Neural progenitor cell (in vitro differentiated cells): Measurements from ENCODE around the gene DNAJC8. TPM values are rescaled to one million over a fixed set of nuclear protein-coding genes. Genes with fewer than 3 reads are reported as not detected.

Experiments used
- DNase-seq: peaks from one replicate; pipeline ENCODE4 v3.0.0-alpha.2; 2016; ENCODE audit warnings: low spot score
- H2AFZ ChIP-seq: fragments of 200-600 bp; sonication (generic); replicated peaks from 2 replicates; pipeline ENCODE4 v1.6.1; 2016; ENCODE audit warnings: antibody characterized with exemption
- H3F3A ChIP-seq: fragments of 200-600 bp; sonication (generic); 2 replicates; pipeline ENCODE4 v1.6.1; 2016; ENCODE audit warnings: antibody characterized with exemption, low read depth
- H3K27ac ChIP-seq: fragments of 200-600 bp; sonication (generic); 2 replicates; pipeline ENCODE4 v1.5.1; 2016; ENCODE audit warnings: mild to moderate bottlenecking
- H3K27me3 ChIP-seq: fragments of 200-600 bp; sonication (generic); 2 replicates; pipeline ENCODE4 v1.6.1; 2016; ENCODE audit warnings: mild to moderate bottlenecking, moderate library complexity
- H3K36me3 ChIP-seq: fragments of 200-600 bp; sonication (generic); 2 replicates; pipeline ENCODE4 v1.5.1; 2016
- H3K4me1 ChIP-seq: fragments of 200-600 bp; sonication (generic); 2 replicates; pipeline ENCODE4 v1.6.1; 2016; ENCODE audit warnings: mixed run types
- H3K4me2 ChIP-seq: fragments of 200-600 bp; sonication (generic); 2 replicates; pipeline ENCODE4 v1.6.1; 2016
- H3K4me3 ChIP-seq: fragments of 200-600 bp; sonication (generic); 2 replicates; pipeline ENCODE4 v1.5.1; 2016
- H3K79me2 ChIP-seq: fragments of 200-600 bp; sonication (generic); 2 replicates; pipeline ENCODE4 v1.6.1; 2016; ENCODE audit warnings: low read depth
- H3K9ac ChIP-seq: fragments of 200-600 bp; sonication (generic); 2 replicates; pipeline ENCODE4 v1.6.1; 2016
- H3K9me3 ChIP-seq: fragments of 200-600 bp; sonication (generic); 2 replicates; pipeline ENCODE4 v1.5.1; 2016; ENCODE audit warnings: low read depth
- H4K20me1 ChIP-seq: fragments of 200-600 bp; sonication (generic); 2 replicates; pipeline ENCODE4 v1.6.1; 2016; ENCODE audit warnings: low read depth
- H3K27ac Mint-ChIP-seq: 3 replicates; pipeline ENCODE4 v1.8.0; 2021; ENCODE audit warnings: mixed read lengths
- H3K27me3 Mint-ChIP-seq: 2 replicates; pipeline ENCODE4 v1.8.0; 2022; ENCODE audit warnings: low read depth, mild to moderate bottlenecking, inconsistent platforms, moderate library complexity, mixed read lengths; ENCODE audit not compliant: insufficient read depth
- H3K36me3 Mint-ChIP-seq: 3 replicates; pipeline ENCODE4 v1.8.0; 2021; ENCODE audit warnings: mixed read lengths
- H3K4me1 Mint-ChIP-seq: 3 replicates; pipeline ENCODE4 v1.8.0; 2021; ENCODE audit warnings: mixed read lengths
- H3K4me3 Mint-ChIP-seq: 3 replicates; pipeline ENCODE4 v1.8.0; 2021; ENCODE audit warnings: mild to moderate bottlenecking, moderate library complexity, mixed read lengths
- H3K9me3 Mint-ChIP-seq: 3 replicates; pipeline ENCODE4 v1.8.0; 2020; ENCODE audit warnings: mixed read lengths
- CTCF ChIP-seq: fragments of 200-600 bp; sonication (generic); IDR thresholded peaks from 2 replicates; pipeline ENCODE4 v1.5.1; 2017; ENCODE audit warnings: antibody characterized with exemption, mild to moderate bottlenecking
- EZH2 ChIP-seq: fragments of 200-600 bp; sonication (generic); IDR thresholded peaks from 2 replicates; pipeline ENCODE4 v1.6.1; 2017; ENCODE audit warnings: antibody characterized with exemption, mild to moderate bottlenecking, moderate library complexity
- EZH2phosphoT487 ChIP-seq: fragments of 200-600 bp; sonication (generic); IDR thresholded peaks from 2 replicates; pipeline ENCODE4 v1.6.1; 2017; ENCODE audit warnings: antibody characterized with exemption
- total RNA-seq: library from RNA; depleted of rRNA; stranded (reverse); fragments of >200 nt; gene quantifications from 2 replicates; pipeline ENCODE4 v1.2.3, GENCODE V29; 2015; ENCODE audit warnings: low replicate concordance

DNAJC8 gene
- total RNA-seq, 1 donor from 2014 or later = 117 TPM

- Mint-ChIP-seq H3K27me3 (peaks cover 2% of the 10 kb centered on the region), H3K4me3 (no peak overlapping the region), H3K9me3 (no peaks in the 10 kb centered on the region), H3K27ac (no peak overlapping the region), H3K36me3 (no peaks in the 10 kb centered on the region), H3K4me1 (peaks cover 16% of the 10 kb centered on the region)
- Histone ChIP-seq H3K9me3 (no peaks in the 10 kb centered on the region), H3K36me3 (no peaks in the 10 kb centered on the region), H3K27ac (no peak overlapping the region), H2AFZ (no peak overlapping the region), H3K4me2 (no peak overlapping the region), H3K4me3 (no peak overlapping the region), H4K20me1 (no peaks in the 10 kb centered on the region), H3K4me1 (no peaks in the 10 kb centered on the region), H3F3A (no peaks in the 10 kb centered on the region), H3K27me3 (no peaks in the 10 kb centered on the region), H3K9ac (no peak overlapping the region), H3K79me2 (no peaks in the 10 kb centered on the region)
- no peak for TF ChIP-seq CTCF
- no peak for TF ChIP-seq EZH2
- TF ChIP-seq EZH2phosphoT487 = no peak
- DNase-seq = no peak
Observed at GRCh38 chr1:28178690-28179485, 53.9 kb downstream of the DNAJC8 start.

- Histone ChIP-seq H3K9ac (no peak within 1 kb of the TSS), H4K20me1 (no peaks in the 10 kb centered on the region), H3K27ac (no peak within 1 kb of the TSS), H2AFZ (peak within 1 kb of the TSS; percentile 77), H3K27me3 (no peaks in the 10 kb centered on the region), H3K4me1 (no peaks in the 10 kb centered on the region), H3K9me3 (no peaks in the 10 kb centered on the region), H3K4me2 (no peak within 1 kb of the TSS), H3F3A (no peaks in the 10 kb centered on the region), H3K36me3 (no peaks in the 10 kb centered on the region), H3K4me3 (no peak within 1 kb of the TSS), H3K79me2 (no peaks in the 10 kb centered on the region)
- Mint-ChIP-seq H3K4me1 (peaks cover 27% of the 10 kb centered on the region), H3K27me3 (peaks cover 2% of the 10 kb centered on the region), H3K27ac (no peak within 1 kb of the TSS), H3K4me3 (no peak within 1 kb of the TSS), H3K9me3 (no peaks in the 10 kb centered on the region), H3K36me3 (no peaks in the 10 kb centered on the region)
- no peak for TF ChIP-seq CTCF
- TF ChIP-seq EZH2 = no peak
- no peak for TF ChIP-seq EZH2phosphoT487
- no peak for DNase-seq
Observed at GRCh38 chr1:28176492-28177470, 56.0 kb downstream of the DNAJC8 start, which contains the start of gene PTAFR. Gene PTAFR (minus strand): TSS chr1:28176690. CDS start chr1:28151021, 25,669 bp downstream.

GRCh38 chr1:28175955-28176485 is 56.8 kb downstream of the DNAJC8 start:
- Histone ChIP-seq H3K4me3 (no peak overlapping the region), H4K20me1 (no peaks in the 10 kb centered on the region), H2AFZ (no peak overlapping the region), H3K27ac (no peak overlapping the region), H3K4me1 (no peaks in the 10 kb centered on the region), H3K79me2 (no peaks in the 10 kb centered on the region), H3K27me3 (no peaks in the 10 kb centered on the region), H3F3A (no peaks in the 10 kb centered on the region), H3K9me3 (no peaks in the 10 kb centered on the region), H3K4me2 (no peak overlapping the region), H3K9ac (no peak overlapping the region), H3K36me3 (no peaks in the 10 kb centered on the region)
- Mint-ChIP-seq H3K27ac (no peak overlapping the region), H3K4me1 (peaks cover 27% of the 10 kb centered on the region), H3K4me3 (no peak overlapping the region), H3K36me3 (no peaks in the 10 kb centered on the region), H3K9me3 (no peaks in the 10 kb centered on the region), H3K27me3 (no peaks in the 10 kb centered on the region)
- DNase-seq = no peak
- no peak for TF ChIP-seq EZH2phosphoT487
